GM12878 (cell line): ENCODE results near the gene KIFC1. TPM values are rescaled to one million over a fixed set of nuclear protein-coding genes. Genes with fewer than 3 reads are reported as not detected.

Experiments used
- DPF2 ChIP-seq: fragments of 450-650 bp; IDR thresholded peaks from 2 replicates; pipeline ENCODE4 v1.6.1; 2017; ENCODE audit warnings: mild to moderate bottlenecking
- E2F4 ChIP-seq: IDR thresholded peaks from 2 replicates; pipeline ENCODE4 v1.6.1; 2012; ENCODE audit warnings: low read depth, low read length, improper control_type of control experiment
- EED ChIP-seq: sonication (generic); IDR thresholded peaks from 2 replicates; pipeline ENCODE4 v1.6.1; 2016; ENCODE audit warnings: antibody characterized with exemption, low read depth
- HDGF ChIP-seq: fragments of 450-650 bp; IDR thresholded peaks from 2 replicates; pipeline ENCODE4 v1.6.1; 2016; ENCODE audit warnings: antibody characterized with exemption
- POLR2AphosphoS5 ChIP-seq: IDR thresholded peaks from 2 replicates; pipeline ENCODE4 v1.6.1; 2011; ENCODE audit warnings: mild to moderate bottlenecking, low read length, inconsistent platforms
- REST ChIP-seq: IDR thresholded peaks from 2 replicates; pipeline ENCODE4 v1.6.1; 2012; ENCODE audit warnings: mild to moderate bottlenecking, low read depth, low read length
- RUNX3 ChIP-seq: IDR thresholded peaks from 2 replicates; pipeline ENCODE4 v1.6.1; 2012; ENCODE audit warnings: low read length, inconsistent platforms
- SMAD5 ChIP-seq: IDR thresholded peaks from 2 replicates; pipeline ENCODE4 v1.6.1; 2016; ENCODE audit warnings: antibody characterized with exemption, low read depth
- SMARCA5 ChIP-seq: fragments of 450-650 bp; IDR thresholded peaks from 2 replicates; pipeline ENCODE4 v1.6.1; 2017; ENCODE audit warnings: mild to moderate bottlenecking
- TBL1XR1 ChIP-seq: IDR thresholded peaks from 2 replicates; pipeline ENCODE4 v1.6.1; 2012; ENCODE audit warnings: low read depth, low read length, improper control_type of control experiment
- YBX1 ChIP-seq: fragments of 450-650 bp; IDR thresholded peaks from 2 replicates; pipeline ENCODE4 v1.6.1; 2016; ENCODE audit warnings: antibody characterized with exemption
- ZNF207 ChIP-seq: fragments of 450-650 bp; IDR thresholded peaks from 2 replicates; pipeline ENCODE4 v1.6.1; 2014; ENCODE audit warnings: antibody characterized with exemption, mild to moderate bottlenecking, borderline replicate concordance
- ZNF622 ChIP-seq: fragments of 450-650 bp; IDR thresholded peaks from 2 replicates; pipeline ENCODE4 v1.6.1; 2017; ENCODE audit warnings: mild to moderate bottlenecking, inconsistent platforms
- ZNF687 ChIP-seq: fragments of 450-650 bp; IDR thresholded peaks from 2 replicates; pipeline ENCODE4 v1.6.1; 2017; ENCODE audit warnings: mild to moderate bottlenecking, moderate library complexity
- ZSCAN29 ChIP-seq: fragments of 450-650 bp; IDR thresholded peaks from 2 replicates; pipeline ENCODE4 v1.6.1; 2017; ENCODE audit warnings: mild to moderate bottlenecking, moderate library complexity
- polyA plus RNA-seq, 11 experiments: library from polyadenylated mRNA; depleted of rRNA in 4 of 11; unstranded in 6 of 11; stranded (reverse) in 5 of 11; fragments of >200 nt; fragmentation: Nextera tagmentation in 4 of 11; fragmentation: Illumina TruSeq in 1 of 11; extraction: Ambion mirVana in 4 of 11; extraction: Trizol in 1 of 11; gene quantifications; 1 replicate in 1 of 11; 2 replicates in 10 of 11; pipeline versions ENCODE4 v1.2.1 to v1.2.3, GENCODE V29; 2011 to 2016; ENCODE audit warnings: inconsistent platforms in 2 of 11, missing spikeins in 2 of 11, low read depth in 1 of 11
- total RNA-seq, 4 experiments: library from RNA; depleted of rRNA in 3 of 4; stranded (reverse); fragments of >200 nt in 3 of 4; fragmentation: Illumina TruSeq in 1 of 4; extraction: Trizol in 1 of 4; gene quantifications; 2 replicates each; pipeline versions ENCODE4 v1.2.1 to v1.2.3, GENCODE V29; 2013 to 2021
- TF ChIP-seq, protein P1 (sequence below): fragments of 450-650 bp; conservative IDR thresholded peaks from 2 replicates; pipeline ENCODE4 v1.6.1; 2017; ENCODE audit warnings: mild to moderate bottlenecking, moderate library complexity
- TF ChIP-seq, protein P2 (sequence below): IDR thresholded peaks from 2 replicates; pipeline ENCODE4 v1.6.1; 2012; ENCODE audit warnings: low read depth, low read length, improper control_type of control experiment

Gene KIFC1
- total and polyA plus RNA-seq, 10 of the 15 experiments (the other 5 are each of a cell fraction or from before 2014, with no cell fraction given), result 1.8 to 87.4 (median 54.4) TPM

DNA sequence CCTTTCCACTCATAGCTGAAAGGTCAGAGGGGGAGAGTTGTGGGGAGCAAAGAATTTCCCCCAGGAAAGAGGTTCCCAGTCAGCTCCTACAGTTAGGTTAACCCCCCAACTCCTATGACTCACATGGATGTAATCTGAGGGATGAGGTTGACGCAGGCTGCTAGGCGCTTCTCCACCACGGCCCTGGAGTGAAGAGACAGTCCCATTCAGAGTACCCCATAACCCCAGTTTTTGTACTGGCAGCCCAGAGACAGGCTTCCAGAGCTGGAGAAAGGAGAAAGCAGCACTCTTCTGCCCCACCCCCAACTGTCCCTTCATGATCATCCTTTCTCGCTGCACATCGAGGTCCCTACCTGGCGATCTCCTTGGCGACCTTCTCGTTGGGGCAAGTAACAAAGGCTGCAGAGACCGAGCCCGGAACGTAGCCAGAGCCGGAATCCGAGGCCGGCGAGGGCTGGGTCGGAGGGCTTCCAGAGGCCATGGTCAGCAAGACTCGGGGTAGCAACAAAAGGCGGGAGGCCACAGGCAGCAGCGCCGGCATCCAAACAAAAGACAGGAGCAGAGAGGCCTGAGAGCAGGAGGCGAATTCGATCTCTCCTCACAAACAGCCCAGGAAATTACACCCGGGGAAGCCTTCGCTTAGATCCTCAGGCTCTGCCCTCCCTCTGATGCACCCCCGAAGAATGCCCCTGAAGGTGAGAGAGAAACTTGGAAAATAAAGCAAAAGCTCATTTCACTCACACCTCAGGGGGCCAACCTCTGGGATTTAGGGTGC lies 25.7 kb downstream of the KIFC1 start (continued):
- TF ChIP-seq ZNF687 (peak; percentile 32; the same call in 1 of the 2 replicates), ZNF622 (no peak), RUNX3 (no peak), TBL1XR1 (no peak), SMARCA5 (peak; percentile 15; the same call in 1 of the 2 replicates), HDGF (no peak), REST (no peak), YBX1 (no peak), SMAD5 (0 out of 2 replicates have a peak, but pooled peaks have one; percentile 22), DPF2 (peak; percentile 32; the same call in 1 of the 2 replicates), E2F4 (no peak), POLR2AphosphoS5 (no peak; the same call in 1 of the 2 replicates), EED (no peak), ZSCAN29 (no peak), ZNF207 (no peak)
- TF ChIP-seq, protein P1, sequence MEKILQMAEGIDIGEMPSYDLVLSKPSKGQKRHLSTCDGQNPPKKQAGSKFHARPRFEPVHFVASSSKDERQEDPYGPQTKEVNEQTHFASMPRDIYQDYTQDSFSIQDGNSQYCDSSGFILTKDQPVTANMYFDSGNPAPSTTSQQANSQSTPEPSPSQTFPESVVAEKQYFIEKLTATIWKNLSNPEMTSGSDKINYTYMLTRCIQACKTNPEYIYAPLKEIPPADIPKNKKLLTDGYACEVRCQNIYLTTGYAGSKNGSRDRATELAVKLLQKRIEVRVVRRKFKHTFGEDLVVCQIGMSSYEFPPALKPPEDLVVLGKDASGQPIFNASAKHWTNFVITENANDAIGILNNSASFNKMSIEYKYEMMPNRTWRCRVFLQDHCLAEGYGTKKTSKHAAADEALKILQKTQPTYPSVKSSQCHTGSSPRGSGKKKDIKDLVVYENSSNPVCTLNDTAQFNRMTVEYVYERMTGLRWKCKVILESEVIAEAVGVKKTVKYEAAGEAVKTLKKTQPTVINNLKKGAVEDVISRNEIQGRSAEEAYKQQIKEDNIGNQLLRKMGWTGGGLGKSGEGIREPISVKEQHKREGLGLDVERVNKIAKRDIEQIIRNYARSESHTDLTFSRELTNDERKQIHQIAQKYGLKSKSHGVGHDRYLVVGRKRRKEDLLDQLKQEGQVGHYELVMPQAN, result peak; percentile 75
- TF ChIP-seq, protein P2, sequence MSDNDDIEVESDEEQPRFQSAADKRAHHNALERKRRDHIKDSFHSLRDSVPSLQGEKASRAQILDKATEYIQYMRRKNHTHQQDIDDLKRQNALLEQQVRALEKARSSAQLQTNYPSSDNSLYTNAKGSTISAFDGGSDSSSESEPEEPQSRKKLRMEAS, result no peak
- TF ChIP-seq, all 136 proteins: peak for 6
